ENCODE results near the gene LRP5.
"Not testable (repeated sequence)": the region's sequence is repeated elsewhere in the genome, so short reads cannot be mapped to it uniquely, and the experiment has no call there.

LRP5 gene

GRCh38 chr11:68424981-68425865 is 112.8 kb downstream of the LRP5 start:
- DNase-seq: no peak

DNA sequence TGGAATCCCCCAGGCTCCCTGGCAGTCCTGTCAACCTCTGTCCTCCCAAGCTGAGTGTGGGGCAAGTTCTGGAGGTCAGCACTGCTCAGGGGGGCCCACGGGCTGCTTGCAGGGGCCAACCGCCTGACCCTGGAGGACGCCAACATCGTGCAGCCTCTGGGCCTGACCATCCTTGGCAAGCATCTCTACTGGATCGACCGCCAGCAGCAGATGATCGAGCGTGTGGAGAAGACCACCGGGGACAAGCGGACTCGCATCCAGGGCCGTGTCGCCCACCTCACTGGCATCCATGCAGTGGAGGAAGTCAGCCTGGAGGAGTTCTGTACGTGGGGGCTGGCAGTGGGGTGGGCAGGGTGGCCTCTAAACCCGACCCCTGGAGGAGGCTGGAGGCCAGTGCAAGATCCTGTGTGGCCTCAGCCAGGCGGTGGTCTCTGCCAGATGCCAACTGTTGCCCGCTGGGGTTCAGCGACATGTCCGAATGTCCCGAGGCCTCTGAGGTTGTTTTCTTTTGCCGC is 113.5 kb downstream of the LRP5 start:
- DNase-seq: no peak

DNA sequence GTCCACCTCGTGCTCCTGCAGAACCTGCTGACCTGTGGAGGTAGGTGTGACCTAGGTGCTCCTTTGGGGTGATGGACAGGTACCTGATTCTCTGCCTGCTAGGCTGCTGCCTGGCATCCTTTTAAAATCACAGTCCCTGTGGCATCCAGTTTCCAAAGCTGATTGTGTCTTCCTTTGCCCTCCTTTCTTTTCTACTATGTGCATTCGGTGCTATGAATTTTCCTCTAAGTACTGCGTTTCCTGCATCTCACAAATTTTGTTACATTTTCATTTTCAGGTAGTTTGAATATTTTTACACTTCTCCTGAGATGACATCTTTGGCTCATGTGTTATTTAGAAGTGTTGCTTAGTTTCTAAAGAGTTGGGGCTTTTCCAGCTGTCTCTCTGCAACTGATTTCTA is 117.3 kb downstream of the LRP5 start:
- no peak for DNase-seq

DNA sequence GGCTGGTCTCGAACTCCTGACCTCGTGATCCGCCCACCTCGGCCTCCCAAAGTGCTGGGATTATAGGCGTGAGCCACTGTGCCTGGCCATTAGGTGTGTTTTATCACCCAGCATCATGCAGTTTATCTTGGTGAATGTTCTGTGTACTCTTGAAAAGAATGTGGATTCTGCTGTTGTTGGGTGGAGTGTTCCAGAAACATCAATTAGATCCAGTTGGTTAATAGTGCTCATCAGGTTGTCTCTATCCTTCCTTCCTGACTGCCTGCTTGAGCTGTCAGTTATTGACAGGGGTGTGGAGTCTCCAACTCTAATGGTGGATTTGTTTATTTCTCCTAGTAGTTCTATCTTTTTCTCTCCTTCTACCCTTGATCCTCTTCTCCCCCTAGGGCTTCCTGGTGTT is 118.0 kb downstream of the LRP5 start:
- no peak for DNase-seq

- DNase-seq: no peak
These were observed 118.4 kb downstream of the LRP5 start for GRCh38 chr11:68430801-68431200.

DNA sequence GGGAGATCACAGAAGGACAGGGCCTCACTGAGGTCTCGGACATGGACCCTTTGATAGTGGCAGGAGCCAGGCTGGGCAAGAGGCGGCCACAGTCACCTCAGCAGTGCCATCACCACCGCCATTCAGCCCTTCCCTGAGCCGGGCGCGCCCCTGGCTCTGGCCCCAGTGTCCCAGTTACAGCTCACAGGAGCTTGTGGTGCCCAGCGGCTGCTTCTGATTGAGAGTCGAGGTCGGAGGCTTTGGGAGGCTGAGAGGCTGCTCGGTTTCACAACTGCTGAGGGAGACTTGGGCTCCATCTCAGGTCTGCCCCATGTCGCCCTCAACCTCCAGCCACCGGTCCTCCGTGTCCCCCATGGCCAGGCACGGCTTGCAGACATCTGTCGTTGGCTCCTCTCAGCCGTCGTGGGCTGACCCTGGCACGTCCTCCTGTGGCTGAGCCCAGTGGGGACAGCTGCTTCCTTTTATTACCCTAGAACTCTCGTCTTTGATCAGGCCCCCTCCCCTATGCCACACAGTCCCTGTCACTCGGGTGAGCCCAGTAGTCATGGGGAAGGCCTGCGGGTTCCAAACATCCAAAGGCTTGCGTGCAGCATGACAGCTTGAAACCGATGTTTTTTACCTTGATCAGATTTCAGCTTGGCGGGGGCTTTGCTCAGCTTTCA is 119.7 kb downstream of the LRP5 start:
- DNase-seq: no peak

DNA sequence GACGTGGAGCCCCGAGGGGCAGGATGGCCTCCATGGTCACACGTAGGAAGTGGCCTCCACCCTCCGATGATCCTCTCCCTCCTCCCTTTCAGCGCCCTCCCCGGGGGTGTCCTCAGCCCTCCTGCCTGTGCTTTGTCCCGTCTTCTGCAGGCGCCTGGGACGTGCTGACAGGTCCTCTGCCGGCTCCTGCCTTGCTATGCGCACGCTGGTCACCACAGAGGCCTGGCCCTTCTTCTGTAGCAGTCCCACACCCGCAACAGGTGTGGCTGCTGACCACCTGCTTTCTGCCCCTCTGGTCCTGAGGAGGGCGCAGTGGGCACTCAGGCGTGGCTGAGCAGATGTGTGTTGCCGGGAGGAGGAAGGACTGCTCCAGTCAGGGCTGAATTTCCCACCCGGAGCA is 120.5 kb downstream of the LRP5 start:
- no peak for DNase-seq

DNA sequence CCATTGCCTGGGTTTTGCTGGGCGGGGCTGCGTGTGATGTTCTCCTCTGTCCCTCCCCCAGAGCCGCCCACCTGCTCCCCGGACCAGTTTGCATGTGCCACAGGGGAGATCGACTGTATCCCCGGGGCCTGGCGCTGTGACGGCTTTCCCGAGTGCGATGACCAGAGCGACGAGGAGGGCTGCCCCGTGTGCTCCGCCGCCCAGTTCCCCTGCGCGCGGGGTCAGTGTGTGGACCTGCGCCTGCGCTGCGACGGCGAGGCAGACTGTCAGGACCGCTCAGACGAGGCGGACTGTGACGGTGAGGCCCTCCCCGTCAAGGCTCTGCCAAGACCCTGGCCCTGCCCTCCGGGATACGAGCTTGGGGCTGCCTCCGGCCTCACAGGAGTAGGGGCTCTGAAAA is 121.2 kb downstream of the LRP5 start:
- DNase-seq: no peak

GRCh38 chr11:68434159-68434558 is 121.8 kb downstream of the LRP5 start:
- DNase-seq: not testable (repeated sequence)

GRCh38 chr11:68436162-68436888 is 123.9 kb downstream of the LRP5 start:
- DNase-seq: no peak

DNA sequence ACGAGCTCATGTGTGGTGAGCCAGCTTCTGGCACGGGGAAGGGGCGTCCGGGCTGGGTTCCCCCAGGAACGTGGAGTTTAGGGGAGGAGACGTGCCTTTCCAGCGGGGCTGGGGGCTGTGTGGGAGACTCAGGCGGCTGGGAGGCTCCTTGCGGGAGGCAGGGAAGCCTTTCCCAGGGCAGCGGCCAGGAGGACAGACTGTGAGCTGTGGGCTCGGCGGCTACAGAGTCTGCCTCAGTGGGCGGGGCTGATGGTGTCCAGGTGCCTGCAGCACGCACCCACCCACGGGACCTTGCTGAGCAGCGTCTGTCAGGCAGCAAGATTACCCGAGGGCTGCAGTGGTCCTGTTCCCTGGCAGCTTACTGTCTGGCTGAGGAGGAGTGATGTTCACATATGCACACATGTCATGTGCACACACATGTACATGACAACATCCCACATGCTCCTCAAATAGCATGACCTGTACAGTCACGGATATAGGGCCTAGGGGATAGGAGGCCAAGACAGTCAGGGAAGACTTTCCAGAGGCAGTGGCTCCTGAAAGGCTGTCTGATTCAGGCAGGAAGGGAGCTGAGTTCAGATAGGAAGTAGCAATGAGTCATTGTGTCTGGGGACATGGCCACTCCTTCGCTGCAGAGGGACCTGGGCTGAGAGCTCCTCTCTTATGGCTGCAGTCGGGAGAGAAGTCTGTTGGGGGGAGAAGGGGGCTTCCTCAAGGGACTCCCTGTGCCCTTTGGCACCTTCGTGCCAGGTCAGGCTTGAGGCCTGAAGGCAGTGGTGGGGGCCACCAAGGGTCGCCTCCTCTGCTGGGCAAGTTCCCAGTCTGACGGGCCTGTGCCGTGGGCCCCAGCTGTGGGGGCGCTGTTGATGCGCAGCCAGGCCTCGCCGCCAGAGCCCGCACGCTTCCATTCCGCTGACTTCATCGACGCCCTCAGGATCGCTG is 124.9 kb downstream of the LRP5 start:
- DNase-seq: no peak

DNA sequence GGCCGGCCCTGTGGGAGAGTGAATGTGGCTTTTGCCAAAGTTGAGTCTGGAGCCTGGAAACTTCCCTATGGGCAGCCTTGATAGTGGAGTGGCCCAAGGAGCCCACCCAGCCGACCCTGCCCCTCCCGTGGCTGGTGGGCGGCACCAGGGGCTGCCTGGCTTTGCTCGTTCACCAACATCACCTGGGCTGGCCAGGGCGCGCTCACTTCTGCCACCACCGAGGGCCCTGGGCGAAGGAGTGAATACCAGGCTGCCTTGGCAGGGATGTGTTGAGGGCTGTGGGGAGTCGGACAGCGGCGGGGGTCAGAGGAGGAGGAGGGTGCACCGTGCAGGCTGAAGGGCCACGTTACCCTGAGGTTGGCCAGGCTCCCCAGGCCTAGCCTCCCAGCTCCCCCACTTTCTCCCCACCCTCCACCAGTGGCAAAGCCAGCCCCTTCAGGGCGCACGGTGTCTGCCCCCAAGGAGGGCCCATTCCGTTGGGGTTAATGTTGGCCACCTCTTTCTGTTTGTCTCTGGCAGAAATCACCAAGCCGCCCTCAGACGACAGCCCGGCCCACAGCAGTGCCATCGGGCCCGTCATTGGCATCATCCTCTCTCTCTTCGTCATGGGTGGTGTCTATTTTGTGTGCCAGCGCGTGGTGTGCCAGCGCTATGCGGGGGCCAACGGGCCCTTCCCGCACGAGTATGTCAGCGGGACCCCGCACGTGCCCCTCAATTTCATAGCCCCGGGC is 125.7 kb downstream of the LRP5 start:
- no peak for DNase-seq

DNA sequence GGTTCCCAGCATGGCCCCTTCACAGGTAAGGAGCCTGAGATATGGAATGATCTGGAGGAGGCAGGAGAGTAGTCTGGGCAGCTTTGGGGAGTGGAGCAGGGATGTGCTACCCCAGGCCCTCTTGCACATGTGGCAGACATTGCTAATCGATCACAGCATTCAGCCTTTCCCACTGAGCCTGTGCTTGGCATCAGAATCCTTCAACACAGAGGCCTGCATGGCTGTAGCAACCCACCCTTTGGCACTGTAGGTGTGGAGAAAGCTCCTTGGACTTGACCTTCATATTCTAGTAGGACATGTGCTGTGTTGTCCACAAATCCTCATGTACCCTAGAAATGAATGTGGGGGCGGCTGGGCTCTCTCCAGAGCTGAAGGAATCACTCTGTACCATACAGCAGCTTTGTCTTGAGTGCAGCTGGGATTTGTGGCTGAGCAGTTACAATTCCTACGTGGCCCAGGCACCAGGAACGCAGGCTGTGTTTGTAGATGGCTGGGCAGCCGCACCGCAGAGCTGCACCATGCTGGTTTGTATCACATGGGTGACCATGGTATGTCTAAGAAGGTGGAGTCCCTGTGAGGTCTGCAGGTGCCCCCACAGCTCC is 126.4 kb downstream of the LRP5 start:
- DNase-seq: no peak

DNA sequence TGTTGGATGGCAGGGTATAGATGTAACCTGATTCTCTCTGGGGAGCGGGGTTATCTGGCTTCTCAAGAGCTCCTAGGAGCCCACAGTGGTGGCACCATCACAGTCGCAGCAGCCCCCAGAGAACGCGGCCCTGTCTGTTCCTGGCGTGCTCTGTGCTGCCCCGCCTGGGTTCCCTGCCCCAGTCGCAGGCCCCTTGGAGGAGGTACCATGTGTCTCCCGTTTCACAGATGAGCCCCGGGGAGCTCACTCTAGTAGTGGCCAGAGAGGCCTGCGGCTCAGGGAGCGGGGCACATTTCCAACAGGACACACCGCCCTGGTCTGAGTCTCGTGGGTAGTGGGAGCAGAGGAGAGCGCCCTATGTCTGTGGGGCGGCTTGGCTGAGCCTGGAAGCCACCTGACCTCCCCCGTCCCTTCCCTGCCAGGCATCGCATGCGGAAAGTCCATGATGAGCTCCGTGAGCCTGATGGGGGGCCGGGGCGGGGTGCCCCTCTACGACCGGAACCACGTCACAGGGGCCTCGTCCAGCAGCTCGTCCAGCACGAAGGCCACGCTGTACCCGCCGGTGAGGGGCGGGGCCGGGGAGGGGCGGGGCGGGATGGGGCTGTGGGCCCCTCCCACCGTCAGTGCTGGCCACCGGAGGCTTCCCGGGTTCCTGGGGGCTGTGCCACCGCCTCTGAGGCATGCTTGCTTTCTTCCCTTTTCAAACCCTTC is 127.1 kb downstream of the LRP5 start:
- DNase-seq: no peak

- DNase-seq: no peak
These were observed 127.8 kb downstream of the LRP5 start for GRCh38 chr11:68440224-68440623.

DNA sequence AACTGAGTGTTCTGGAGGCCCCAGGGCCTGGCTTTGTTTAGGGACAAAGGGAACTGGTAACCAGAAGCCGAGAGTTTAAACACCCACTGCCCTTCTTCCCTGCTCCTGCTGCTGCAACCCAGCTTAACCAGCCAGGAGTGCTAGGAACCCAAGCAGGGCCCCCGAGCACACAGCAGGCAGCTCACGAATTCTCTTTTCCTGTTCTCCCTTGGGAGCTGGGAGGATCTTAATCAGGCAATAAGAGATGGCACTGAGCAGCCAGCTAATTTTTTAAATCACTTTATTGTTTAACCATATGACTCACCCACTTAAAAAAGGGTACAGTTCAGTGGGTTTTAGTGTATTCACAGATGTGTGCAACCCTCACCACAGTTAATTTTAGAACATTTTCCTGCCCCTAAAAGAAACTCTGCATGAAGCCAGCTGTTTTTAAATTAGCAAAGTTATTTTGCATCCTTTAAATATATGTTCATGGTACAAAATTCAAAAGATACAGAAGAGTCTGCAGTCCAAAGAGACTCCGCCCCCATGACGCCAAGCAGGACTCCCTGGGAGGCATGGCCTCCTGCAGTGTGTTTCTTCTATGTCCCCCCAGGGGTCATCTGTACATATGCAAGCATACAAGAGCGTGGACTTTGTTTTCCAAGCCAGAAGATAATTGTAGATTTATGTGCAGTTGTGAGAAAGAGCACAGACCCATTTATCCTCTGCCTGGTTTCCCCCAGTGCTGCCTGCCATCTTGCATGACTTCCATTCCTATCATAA is 129.3 kb downstream of the LRP5 start:
- peak; percentile 36 for DNase-seq

DNA sequence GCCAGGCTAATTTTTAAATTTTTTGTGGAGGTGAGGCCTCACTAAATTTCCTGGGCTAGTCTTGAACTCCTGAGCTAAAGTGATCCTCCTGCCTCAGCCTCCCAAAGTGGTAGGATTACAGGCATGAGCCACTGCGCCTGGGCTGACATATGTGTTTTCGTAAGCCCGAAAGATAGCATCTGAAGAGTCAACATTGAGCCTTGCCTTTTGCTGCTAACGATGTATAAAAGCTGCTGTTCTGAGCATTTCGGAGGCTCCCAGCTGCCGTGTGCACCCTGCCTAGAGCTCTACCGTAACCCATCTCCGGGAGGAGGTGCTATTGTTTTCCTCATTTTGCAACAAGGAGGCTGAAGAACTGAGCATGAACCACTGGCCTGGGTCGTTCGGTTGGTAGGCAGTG is 130.0 kb downstream of the LRP5 start:
- peak; percentile 37 for DNase-seq

GRCh38 chr11:68444566-68444965 is 132.2 kb downstream of the LRP5 start:
- no peak for DNase-seq

GRCh38 chr11:68445531-68446035 is 133.2 kb downstream of the LRP5 start:
- DNase-seq: no peak

Data from NCI-H1694 (cell line).